Gastroesophageal sphincter (tissue), 4 donors: ENCODE data around the gene MEF2C. TPM values are rescaled to one million over a fixed set of nuclear protein-coding genes. Genes with fewer than 3 reads are reported as not detected.

Source experiments
- ATAC-seq: fragments of 150-250 bp; one replicate; pipeline ENCODE4 v1.9.1; 2016; ENCODE audit warnings: mild to moderate bottlenecking, moderate library complexity
- H3K27ac ChIP-seq, 4 donors: fragments of 200-600 bp; sonication (generic) in 3 of 4; 1 replicate in 3 of 4; 2 replicates in 1 of 4; pipeline ENCODE4 v1.5.1; 2016 to 2019
- H3K27me3 ChIP-seq: fragments of 200-600 bp; sonication (generic); one replicate; pipeline ENCODE4 v1.5.1; 2019
- H3K36me3 ChIP-seq, 2 donors: fragments of 200-600 bp; sonication (generic); one replicate each; pipeline ENCODE4 v1.5.1; 2019; ENCODE audit warnings: control low read depth in 1 of 2
- H3K4me1 ChIP-seq, 3 donors: fragments of 200-600 bp; sonication (generic); 1 replicate in 2 of 3; 2 replicates in 1 of 3; pipeline ENCODE4 v1.5.1; 2016 to 2019; ENCODE audit warnings: control low read depth in 2 of 3
- H3K4me3 ChIP-seq, 2 donors: fragments of 200-600 bp; sonication (generic); one replicate each; pipeline ENCODE4 v1.5.1; 2019; ENCODE audit warnings: mild to moderate bottlenecking in 1 of 2, moderate library complexity in 1 of 2
- H3K9me3 ChIP-seq, 3 donors: fragments of 200-600 bp; sonication (generic); one replicate each; pipeline ENCODE4 v1.5.1; 2017 to 2019; ENCODE audit warnings: control low read depth in 2 of 3
- CTCF ChIP-seq, 4 experiments: fragments of 200-600 bp in 2 of 4; fragments of 450-650 bp in 2 of 4; sonication (generic) in 1 of 4; IDR thresholded peaks; one replicate each; pipeline ENCODE4 v1.5.1; 2017 to 2019; ENCODE audit warnings: antibody characterized with exemption in 4 of 4, mild to moderate bottlenecking in 2 of 4, moderate library complexity in 2 of 4
- EP300 ChIP-seq: sonication (generic); formaldehyde crosslinking; IDR thresholded peaks from one replicate; pipeline ENCODE4 v1.6.1; 2017; ENCODE audit warnings: antibody characterized with exemption, mild to moderate bottlenecking
- POLR2A ChIP-seq, 2 donors: fragments of 450-650 bp; IDR thresholded peaks; one replicate each; pipeline ENCODE4 v1.6.1; 2017; ENCODE audit warnings: antibody characterized with exemption in 2 of 2, mild to moderate bottlenecking in 2 of 2, moderate library complexity in 1 of 2
- POLR2AphosphoS5 ChIP-seq: sonication (generic); formaldehyde crosslinking; IDR thresholded peaks from one replicate; pipeline ENCODE4 v1.6.1; 2017; ENCODE audit warnings: antibody characterized with exemption
- WGBS, 2 donors: methylation state at CpG; one replicate each; pipeline ENCODE4 v1.1.5; 2018; ENCODE audit warnings: low coverage in 1 of 2; 5-methylcytosine and 5-hydroxymethylcytosine counted together
- total RNA-seq, 4 donors: library from RNA; depleted of rRNA; stranded (reverse); fragments of >200 nt; gene quantifications; one replicate each; pipeline ENCODE4 v1.1.0, GENCODE V29; 2016

MEF2C gene
- total RNA-seq, 4 donors from 2014 or later, result 23.1 to 66.9 (median 29.5) TPM

- no peak for TF ChIP-seq CTCF (IDR thresholded peaks at IDR 0.05)
- TF ChIP-seq POLR2A (IDR thresholded peaks at IDR 0.05), result no peak
- TF ChIP-seq EP300, result no peak
- TF ChIP-seq POLR2AphosphoS5, result no peak
- Histone ChIP-seq H3K4me3 (no peak overlapping the region), H3K27me3 (no peaks in the 10 kb centered on the region), H3K27ac (no peak overlapping the region), H3K9me3 (no peaks in the 10 kb centered on the region), H3K36me3 (peaks cover 0 to 13% of the 10 kb centered on the region in 2 donors), H3K4me1 (no peaks in the 10 kb centered on the region)
- no peak for ATAC-seq
- WGBS, 2 donors, result 85 to 93% methylated on average over 8 of the region's 8 CpGs
Observed at GRCh38 chr5:88807327-88807726, 75.7 kb downstream of the MEF2C start.

GRCh38 chr5:88806338-88806737 lies 76.6 kb downstream of the MEF2C start:
- TF ChIP-seq POLR2AphosphoS5, result no peak
- no peak for TF ChIP-seq CTCF (IDR thresholded peaks at IDR 0.05)
- no peak for TF ChIP-seq EP300
- no peak for TF ChIP-seq POLR2A (IDR thresholded peaks at IDR 0.05)
- Histone ChIP-seq H3K27ac (no peak overlapping the region), H3K36me3 (peaks cover 0 to 23% of the 10 kb centered on the region in 2 donors), H3K9me3 (no peaks in the 10 kb centered on the region), H3K4me1 (no peaks in the 10 kb centered on the region), H3K4me3 (no peak overlapping the region), H3K27me3 (no peaks in the 10 kb centered on the region)
- no peak for ATAC-seq

GRCh38 chr5:88805151-88805784 lies 77.7 kb downstream of the MEF2C start:
- Histone ChIP-seq H3K4me1 (no peaks in the 10 kb centered on the region), H3K9me3 (no peaks in the 10 kb centered on the region), H3K4me3 (no peak overlapping the region), H3K36me3 (peaks cover 0 to 24% of the 10 kb centered on the region in 2 donors), H3K27me3 (no peaks in the 10 kb centered on the region), H3K27ac (no peak overlapping the region)
- TF ChIP-seq POLR2AphosphoS5, result no peak
- TF ChIP-seq POLR2A (IDR thresholded peaks at IDR 0.05), result no peak
- no peak for TF ChIP-seq EP300
- ATAC-seq, result no peak
- 59 to 75% methylated on average over 3 of the region's 3 CpGs for WGBS, 2 donors

- H3K27ac ChIP-seq, result no peak overlapping the region
- ATAC-seq, result no peak
Observed at GRCh38 chr5:88804444-88804843, 78.5 kb downstream of the MEF2C start.

GRCh38 chr5:88803309-88803708 lies 79.7 kb downstream of the MEF2C start:
- Histone ChIP-seq H3K27ac (no peak overlapping the region), H3K36me3 (peaks cover 0 to 31% of the 10 kb centered on the region in 2 donors), H3K27me3 (no peaks in the 10 kb centered on the region), H3K4me3 (no peak overlapping the region), H3K9me3 (no peaks in the 10 kb centered on the region), H3K4me1 (no peaks in the 10 kb centered on the region)
- TF ChIP-seq POLR2AphosphoS5, result no peak
- no peak for TF ChIP-seq CTCF (IDR thresholded peaks at IDR 0.05)
- TF ChIP-seq EP300, result no peak
- no peak for TF ChIP-seq POLR2A (IDR thresholded peaks at IDR 0.05)
- ATAC-seq, result no peak
- WGBS, 2 donors, result 48 to 67% methylated on average over 1 of the region's 1 CpG

More at GRCh38 chr5:88804444-88804843, 78.5 kb downstream of the MEF2C start:
- Histone ChIP-seq H3K4me3 (no peak overlapping the region), H3K4me1 (no peaks in the 10 kb centered on the region), H3K36me3 (peaks cover 0 to 24% of the 10 kb centered on the region in 2 donors), H3K9me3 (no peaks in the 10 kb centered on the region), H3K27me3 (no peaks in the 10 kb centered on the region)
- WGBS, 2 donors, result 89 to 95% methylated on average over 10 to 11 of the region's 11 CpGs
- TF ChIP-seq POLR2AphosphoS5, result no peak
- TF ChIP-seq POLR2A (IDR thresholded peaks at IDR 0.05), result no peak
- no peak for TF ChIP-seq EP300
- TF ChIP-seq CTCF (IDR thresholded peaks at IDR 0.05), result no peak
